H1 (cell line): Measurements from ENCODE around the gene MED13. TPM values are rescaled to one million over a fixed set of nuclear protein-coding genes. Genes with fewer than 3 reads are reported as not detected.

Source experiments
- CTCF ChIA-PET: fragments of 300-600 bp; sonication (Branson Sonifier 250); formaldehyde crosslinking; loops from one replicate; lab custom pipeline; 2021; ENCODE audit not compliant: partially characterized antibody; lab: Charles Lee
- POLR2A ChIA-PET: fragments of 300-600 bp; sonication (Branson Sonifier 250); formaldehyde crosslinking; loops from one replicate; lab custom pipeline; 2021; ENCODE audit warnings: inconsistent platforms; ENCODE audit not compliant: partially characterized antibody; lab: Charles Lee
- DNase-seq, 2 experiments: peaks; one replicate each; pipeline versions ENCODE4 v3.0.0 to v3.0.0-alpha.2; 2010 to 2022; ENCODE audit warnings: low spot score in 2 of 2, low read depth in 1 of 2, mixed read lengths in 1 of 2
- FAIRE-seq: peaks from 2 replicates; lab custom pipeline; 2011; peaks lifted over from hg19 to GRCh38; lab: Jason Lieb, UNC
- H2AFZ ChIP-seq: 2 replicates; pipeline ENCODE4 v1.8.1; 2012; ENCODE audit warnings: low read length, inconsistent platforms
- H2AK5ac ChIP-seq: 2 replicates; pipeline ENCODE4 v1.6.1; 2013; ENCODE audit warnings: low read depth, low read length
- H2BK120ac ChIP-seq: replicated peaks from 2 replicates; pipeline ENCODE3; 2013; ENCODE audit warnings: low read depth, low read length, inconsistent platforms
- H2BK12ac ChIP-seq: 2 replicates; pipeline ENCODE4 v1.6.1; 2013; ENCODE audit warnings: low read depth, low read length
- H2BK15ac ChIP-seq: 2 replicates; pipeline ENCODE4 v1.6.1; 2013; ENCODE audit warnings: low read length
- H2BK20ac ChIP-seq: 2 replicates; pipeline ENCODE4 v1.6.1; 2013; ENCODE audit warnings: low read length
- H2BK5ac ChIP-seq: 2 replicates; pipeline ENCODE4 v1.6.1; 2013; ENCODE audit warnings: low read depth, low read length
- H3K14ac ChIP-seq: 2 replicates; pipeline ENCODE4 v1.6.1; 2013; ENCODE audit warnings: inconsistent platforms; ENCODE audit not compliant: insufficient read length
- H3K18ac ChIP-seq: 2 replicates; pipeline ENCODE4 v1.6.1; 2013; ENCODE audit warnings: low read length; ENCODE audit errors: extremely low read depth
- H3K23ac ChIP-seq: 2 replicates; pipeline ENCODE4 v1.6.1; 2013; ENCODE audit warnings: inconsistent platforms; ENCODE audit not compliant: insufficient read length
- H3K23me2 ChIP-seq: 2 replicates; pipeline ENCODE4 v1.6.1; 2013; ENCODE audit warnings: low read depth, low read length
- H3K27ac ChIP-seq: 2 replicates; pipeline ENCODE4 v1.6.1; 2011; ENCODE audit warnings: low read depth, low read length, inconsistent platforms
- H3K27me3 ChIP-seq, 4 experiments: replicated peaks in 1 of 4; 1 replicate in 1 of 4; 2 replicates in 3 of 4; pipeline versions ENCODE4 v1.6.1 to v1.8.1; 2011 to 2013; ENCODE audit warnings: low read length in 3 of 4, mild to moderate bottlenecking in 3 of 4, inconsistent platforms in 2 of 4, mixed read lengths in 2 of 4, moderate library complexity in 1 of 4; ENCODE audit not compliant: control insufficient read depth in 3 of 4, insufficient read depth in 3 of 4; ENCODE audit errors: extremely low read depth in 1 of 4
- H3K36me3 ChIP-seq, 4 experiments: 2 replicates each; pipeline versions ENCODE4 v1.6.1 to v1.8.1; 2011 to 2013; ENCODE audit warnings: mild to moderate bottlenecking in 4 of 4, low read length in 3 of 4, moderate library complexity in 2 of 4, control low read depth in 1 of 4, inconsistent platforms in 1 of 4; ENCODE audit not compliant: insufficient read depth in 4 of 4, control insufficient read depth in 2 of 4
- H3K4ac ChIP-seq: replicated peaks from 2 replicates; pipeline ENCODE3; 2013; ENCODE audit warnings: low read length, low read depth, mixed read lengths, inconsistent platforms; ENCODE audit not compliant: insufficient read length
- H3K4me1 ChIP-seq, 4 experiments: replicated peaks in 1 of 4; 1 replicate in 1 of 4; 2 replicates in 3 of 4; pipeline versions ENCODE4 v1.6.1 to v1.8.1; 2011 to 2013; ENCODE audit warnings: low read length in 3 of 4, inconsistent platforms in 2 of 4, mixed read lengths in 1 of 4; ENCODE audit not compliant: insufficient read depth in 4 of 4, control insufficient read depth in 3 of 4
- H3K4me2 ChIP-seq, 2 experiments: 2 replicates each; pipeline versions ENCODE4 v1.6.1 to v1.8.1; 2011 to 2013; ENCODE audit warnings: low read depth in 2 of 2, low read length in 2 of 2, control low read depth in 1 of 2, inconsistent platforms in 1 of 2, mild to moderate bottlenecking in 1 of 2; ENCODE audit not compliant: insufficient read depth in 1 of 2
- H3K4me3 ChIP-seq, 4 experiments: fragments of 200-600, 300-600 bp in 1 of 4; sonication (generic), shearing (Covaris generic), sonication (Bioruptor Twin) in 1 of 4; 2 replicates each; pipeline versions ENCODE4 v1.5.1 to v1.8.1; 2011 to 2016; ENCODE audit warnings: low read length in 4 of 4, low read depth in 3 of 4, control low read depth in 2 of 4, inconsistent platforms in 2 of 4, mild to moderate bottlenecking in 2 of 4, mixed read lengths in 1 of 4, moderate library complexity in 1 of 4; ENCODE audit not compliant: insufficient read depth in 2 of 4; ENCODE audit errors: extremely low read depth in 1 of 4
- H3K56ac ChIP-seq: replicated peaks from 2 replicates; pipeline ENCODE3; 2013; ENCODE audit warnings: low read depth, mild to moderate bottlenecking, mixed read lengths, low read length, inconsistent platforms; ENCODE audit not compliant: insufficient read length
- H3K79me1 ChIP-seq: 2 replicates; pipeline ENCODE4 v1.6.1; 2013; ENCODE audit warnings: low read depth, low read length, control low read depth
- H3K79me2 ChIP-seq, 2 experiments: 2 replicates each; pipeline versions ENCODE4 v1.6.1 to v1.8.1; 2012 to 2013; ENCODE audit warnings: low read length in 2 of 2, mild to moderate bottlenecking in 2 of 2, inconsistent platforms in 1 of 2; ENCODE audit not compliant: insufficient read depth in 2 of 2, control insufficient read depth in 1 of 2
- H3K9ac ChIP-seq, 4 experiments: replicated peaks in 1 of 4; 1 replicate in 1 of 4; 2 replicates in 3 of 4; pipeline versions ENCODE4 v1.6.1 to v1.8.1; 2011 to 2013; ENCODE audit warnings: low read depth in 3 of 4, low read length in 3 of 4, control low read depth in 2 of 4, mild to moderate bottlenecking in 2 of 4, moderate library complexity in 2 of 4, inconsistent platforms in 1 of 4; ENCODE audit errors: extremely low read depth in 1 of 4
- H3K9me3 ChIP-seq, 2 experiments: 2 replicates each; pipeline versions ENCODE4 v1.6.1 to v1.8.1; 2012 to 2013; ENCODE audit warnings: mild to moderate bottlenecking in 2 of 2, moderate library complexity in 2 of 2, control low read depth in 1 of 2, inconsistent platforms in 1 of 2, low read depth in 1 of 2, low read length in 1 of 2, mixed read lengths in 1 of 2; ENCODE audit not compliant: insufficient read depth in 2 of 2
- H4K20me1 ChIP-seq, 2 experiments: replicated peaks in 1 of 2; 2 replicates each; pipeline versions ENCODE3 to v1.8.1; 2011 to 2013; ENCODE audit warnings: inconsistent platforms in 2 of 2, low read length in 2 of 2, mild to moderate bottlenecking in 1 of 2; ENCODE audit not compliant: insufficient read depth in 2 of 2, control insufficient read depth in 1 of 2
- H4K5ac ChIP-seq: 2 replicates; pipeline ENCODE4 v1.6.1; 2013; ENCODE audit warnings: low read length, low read depth, mixed read lengths, inconsistent platforms; ENCODE audit not compliant: insufficient read length
- H4K8ac ChIP-seq: 2 replicates; pipeline ENCODE4 v1.8.0; 2013; ENCODE audit warnings: mild to moderate bottlenecking, moderate library complexity, low read length, inconsistent platforms; ENCODE audit not compliant: insufficient read depth; ENCODE audit errors: extremely low read depth
- H4K91ac ChIP-seq: replicated peaks from 2 replicates; pipeline ENCODE3; 2013; ENCODE audit warnings: low read length, mixed read lengths, inconsistent platforms; ENCODE audit not compliant: insufficient read length
- ATF2 ChIP-seq: IDR thresholded peaks from 2 replicates; pipeline ENCODE4 v1.6.1; 2012; ENCODE audit warnings: low read length, inconsistent platforms
- EP300 ChIP-seq, 2 experiments: IDR thresholded peaks; 1 replicate in 1 of 2; 2 replicates in 1 of 2; pipeline ENCODE4 v1.6.1; 2011 to 2012; ENCODE audit warnings: low read depth in 2 of 2, low read length in 2 of 2, mild to moderate bottlenecking in 2 of 2, borderline replicate concordance in 1 of 2, inconsistent platforms in 1 of 2, moderate library complexity in 1 of 2
- EZH2 ChIP-seq: fragments of 200-600 bp; sonication (generic); IDR thresholded peaks from 2 replicates; pipeline ENCODE4 v1.7.1; 2012; ENCODE audit warnings: low read depth, mild to moderate bottlenecking, moderate library complexity, low read length, inconsistent platforms; ENCODE audit not compliant: severe bottlenecking
- KDM5A ChIP-seq: fragments of 200-600 bp; IDR thresholded peaks from 2 replicates; pipeline ENCODE4 v1.7.1; 2012; ENCODE audit warnings: mild to moderate bottlenecking, low read length, inconsistent platforms, mixed read lengths
- NANOG ChIP-seq: IDR thresholded peaks from 2 replicates; pipeline ENCODE4 v1.6.1; 2011; ENCODE audit warnings: low read length, low read depth, mild to moderate bottlenecking, inconsistent platforms; ENCODE audit not compliant: insufficient read depth, poor library complexity, severe bottlenecking
- NRF1 ChIP-seq: IDR thresholded peaks from 2 replicates; pipeline ENCODE4 v1.6.1; 2011; ENCODE audit warnings: mild to moderate bottlenecking, low read depth, low read length, improper control_type of control experiment
- PHF8 ChIP-seq: fragments of 200-600 bp; sonication (generic); conservative IDR thresholded peaks from 2 replicates; pipeline ENCODE4 v1.7.1; 2012; ENCODE audit warnings: low read depth, mild to moderate bottlenecking, inconsistent platforms, low read length, moderate library complexity
- POLR2A ChIP-seq, 2 experiments: IDR thresholded peaks; 1 replicate in 1 of 2; 2 replicates in 1 of 2; pipeline ENCODE4 v1.6.1; 2011; ENCODE audit warnings: low read depth in 2 of 2, low read length in 2 of 2, mild to moderate bottlenecking in 2 of 2; ENCODE audit errors: control extremely low read depth in 1 of 2
- WGBS, 2 experiments: shearing (Covaris generic) in 1 of 2; methylation state at CpG; one replicate each; pipeline versions ENCODE4 v1.1.6 to v1.1.7; 2013 to 2015; ENCODE audit warnings: low lambda C conversion rate in 2 of 2, mixed read lengths in 2 of 2, inconsistent platforms in 1 of 2, low coverage in 1 of 2, missing lambda C conversion rate in 1 of 2; ENCODE audit not compliant: insufficient replicate concordance in 2 of 2, insufficient coverage in 1 of 2, insufficient read length in 1 of 2; ENCODE audit errors: extremely low coverage in 1 of 2, missing lambda C conversion rate in 1 of 2; 5-methylcytosine and 5-hydroxymethylcytosine counted together
- polyA plus RNA-seq, 7 experiments: library from polyadenylated mRNA; depleted of rRNA in 3 of 7; stranded (reverse) in 5 of 7; unstranded in 2 of 7; fragments of >200 nt in 5 of 7; fragments of 200-250 nt in 2 of 7; gene quantifications; 1 replicate in 5 of 7; 2 replicates in 1 of 7; 4 replicates in 1 of 7; pipeline versions ENCODE4 v1.2.1 to v1.2.3, GENCODE V29; 2011 to 2013; ENCODE audit warnings: missing spikeins in 2 of 7, mixed read lengths in 2 of 7
- total RNA-seq: library from RNA; stranded (reverse); fragmentation: NEBNext Ultra II Directional; extraction: Animal tissue kit (Norgen Biotek cat#: 25700); gene quantifications from 2 replicates; pipeline ENCODE4 v1.2.1, GENCODE V29; 2021

MED13 gene
- total and polyA plus RNA-seq, 2 of the 8 experiments (the other 6 are each of a cell fraction or from before 2014, with no cell fraction given): 11.3 to 44.8 TPM

GRCh38 chr17:61947367-61948078 lies 117.6 kb downstream of the MED13 start:
- 94% methylated on average over 3 of the region's 3 CpGs; no CpG with 5 or more reads in 1 of the 2 experiments for WGBS, 2 experiments
- Histone ChIP-seq H4K91ac (no peak overlapping the region), H3K23ac (no peak overlapping the region), H2BK12ac (no peak overlapping the region), H3K4me3 (no peak overlapping the region), H3K9me3 (no peaks in the 10 kb centered on the region), H4K5ac (no peak overlapping the region), H3K79me2 (no peaks in the 10 kb centered on the region), H3K4ac (no peak overlapping the region), H4K8ac (no peak overlapping the region), H3K23me2 (no peaks in the 10 kb centered on the region), H3K27ac (no peak overlapping the region), H2BK120ac (no peak overlapping the region), H3K18ac (no peak overlapping the region)
- no peak for DNase-seq
- POLR2A ChIA-PET: interaction anchor here (0.6 kb wide), 1 partner anchor 476 kb away, joined by 4 read pairs; no protein-coding TSS in a partner anchor
- TF ChIP-seq NANOG: no peak
- no peak for TF ChIP-seq EP300 (IDR thresholded peaks at IDR 0.05; ENCODE audit: borderline replicate concordance in 1 of 2, low read depth in 2 of 2, low read length in 2 of 2)
- no peak for TF ChIP-seq POLR2A (IDR thresholded peaks at IDR 0.05; ENCODE audit: control extremely low read depth in 1 of 2, low read depth in 2 of 2, low read length in 2 of 2)
- TF ChIP-seq ATF2: no peak
- TF ChIP-seq KDM5A: no peak
- TF ChIP-seq PHF8: no peak
- TF ChIP-seq EZH2: no peak
- no peak for TF ChIP-seq NRF1
- TF ChIP-seq, all 59 proteins: peak for 0
- Histone ChIP-seq H3K36me3 (peaks cover 12 to 89% (median 47%) of the 10 kb centered on the region in 4 experiments), H2BK15ac (no peak overlapping the region), H3K4me2 (no peak overlapping the region), H3K79me1 (no peaks in the 10 kb centered on the region), H2AFZ (no peak overlapping the region), H3K9ac (no peak overlapping the region), H2BK5ac (no peak overlapping the region), H2BK20ac (no peak overlapping the region), H3K14ac (no peak overlapping the region), H3K4me1 (no peaks in the 10 kb centered on the region), H3K56ac (no peak overlapping the region), H3K27me3 (no peaks in the 10 kb centered on the region), H4K20me1 (no peaks in the 10 kb centered on the region), H2AK5ac (no peak overlapping the region)
- CTCF ChIA-PET: interaction anchor here (0.6 kb wide), 2 partner anchors 8 to 475 kb away, joined by 3 read pairs; no protein-coding TSS in a partner anchor
- no peak for FAIRE-seq
